A549 (cell line): ENCODE data around the gene ZBTB42. TPM values are rescaled to one million over a fixed set of nuclear protein-coding genes. Genes with fewer than 3 reads are reported as not detected.

ENCODE experiments used
- ATAC-seq, 2 experiments: fragments of 200-7000 bp in 1 of 2; fragments of >200 bp in 1 of 2; cut with Nextera tagmentation in 1 of 2; cut with Tn5 transposase in 1 of 2; 3 replicates each; pipeline versions ENCODE4 v1.8.0 to v1.9.1; 2018 to 2020; ENCODE audit warnings: mild to moderate bottlenecking in 1 of 2, moderate library complexity in 1 of 2
- CTCF ChIA-PET: fragments of 300-600 bp; sonication (Branson Sonifier 250); formaldehyde crosslinking; extraction: SDS; loops from one replicate; lab custom pipeline; 2021; ENCODE audit warnings: antibody characterized with exemption, inconsistent platforms; lab: Yijun Ruan, JAX
- POLR2A ChIA-PET: fragments of 350-600 bp; formaldehyde crosslinking; extraction: SDS; loops from one replicate; lab custom pipeline; 2021; ENCODE audit warnings: antibody characterized with exemption, inconsistent platforms; lab: Yijun Ruan, JAX
- DNase-seq, 2 experiments: peaks; one replicate each; pipeline versions ENCODE4 v3.0.0 to v3.0.0-alpha.2; 2011 to 2016; ENCODE audit warnings: low read depth in 1 of 2, low spot score in 1 of 2
- FAIRE-seq: peaks from 2 replicates; lab custom pipeline; 2011; peaks lifted over from hg19 to GRCh38; lab: Jason Lieb, UNC
- H3K27ac ChIP-seq, 2 experiments: fragments of >200 bp; sonication (Bioruptor Twin); formaldehyde crosslinking; 3 replicates each; pipeline ENCODE4 v1.5.1; 2016 to 2017
- H3K4me1 ChIP-seq: fragments of >200 bp; sonication (Bioruptor Twin); formaldehyde crosslinking; 3 replicates; pipeline ENCODE4 v1.6.1; 2016
- H3K4me2 ChIP-seq: fragments of >200 bp; sonication (Bioruptor Twin); formaldehyde crosslinking; 3 replicates; pipeline ENCODE4 v1.6.1; 2016
- H3K4me3 ChIP-seq: fragments of >200 bp; sonication (Bioruptor Twin); formaldehyde crosslinking; 3 replicates; pipeline ENCODE4 v1.5.1; 2016
- H3K9me3 ChIP-seq: fragments of >200 bp; sonication (Bioruptor Twin); formaldehyde crosslinking; 3 replicates; pipeline ENCODE4 v1.6.1; 2016
- BCL3 ChIP-seq: fragments of >200 bp; sonication (Bioruptor Twin); formaldehyde crosslinking; IDR thresholded peaks from 3 replicates; pipeline ENCODE4 v1.6.1; 2016
- CBX2 ChIP-seq: fragments of 200-600 bp; sonication (generic); IDR thresholded peaks from 2 replicates; pipeline ENCODE4 v1.6.1; 2016; ENCODE audit warnings: low read depth, mild to moderate bottlenecking, borderline replicate concordance
- CBX8 ChIP-seq: fragments of 200-600 bp; sonication (generic); IDR thresholded peaks from 2 replicates; pipeline ENCODE4 v1.6.1; 2016
- CHD2 ChIP-seq: fragments of 150-350 bp; IDR thresholded peaks from 2 replicates; pipeline ENCODE4 v1.6.1; 2014; ENCODE audit warnings: low read length; ENCODE audit not compliant: partially characterized antibody
- EP300 ChIP-seq, 2 experiments: fragments of >200 bp; sonication (Bioruptor Twin); formaldehyde crosslinking; IDR thresholded peaks; 2 replicates in 1 of 2; 3 replicates in 1 of 2; pipeline ENCODE4 v1.6.1; 2016 to 2017
- FOSL2 ChIP-seq, 2 experiments: fragments of 450-650 bp in 1 of 2; fragments of >200 bp in 1 of 2; sonication (Bioruptor Twin) in 1 of 2; formaldehyde crosslinking; IDR thresholded peaks; 2 replicates each; pipeline versions ENCODE4 v1.5.0 to v1.6.1; 2016 to 2020; ENCODE audit warnings: mild to moderate bottlenecking in 1 of 2, moderate library complexity in 1 of 2
- HES2 ChIP-seq: fragments of >200 bp; sonication (Bioruptor Twin); formaldehyde crosslinking; IDR thresholded peaks from 2 replicates; pipeline ENCODE4 v1.6.1; 2016
- HMGXB4 ChIP-seq: fragments of 250-450 bp; sonication (Bioruptor Pico); IDR thresholded peaks from 2 replicates; pipeline ENCODE4 v1.5.0; 2021; ENCODE audit warnings: mild to moderate bottlenecking, moderate library complexity, borderline replicate concordance
- HOXB13 ChIP-seq: fragments of 250-450 bp; sonication (Bioruptor Pico); IDR thresholded peaks from 2 replicates; pipeline ENCODE4 v1.5.0; 2020; ENCODE audit warnings: low read depth, mild to moderate bottlenecking, moderate library complexity
- HOXB5 ChIP-seq: fragments of 250-450 bp; sonication (Bioruptor Pico); IDR thresholded peaks from 2 replicates; pipeline ENCODE4 v1.5.0; 2020; ENCODE audit warnings: mild to moderate bottlenecking, moderate library complexity
- JUN ChIP-seq, 2 experiments: fragments of >200 bp; sonication (Bioruptor Twin); formaldehyde crosslinking; IDR thresholded peaks; 2 replicates in 1 of 2; 3 replicates in 1 of 2; pipeline ENCODE4 v1.6.1; 2016 to 2017
- JUNB ChIP-seq: fragments of >200 bp; sonication (Bioruptor Twin); formaldehyde crosslinking; IDR thresholded peaks from 2 replicates; pipeline ENCODE4 v1.6.1; 2016
- KDM1A ChIP-seq: fragments of 200-600 bp; sonication (generic); IDR thresholded peaks from 2 replicates; pipeline ENCODE4 v1.6.1; 2016; ENCODE audit warnings: low read depth, mild to moderate bottlenecking
- KDM5A ChIP-seq: fragments of 200-600 bp; sonication (generic); IDR thresholded peaks from 2 replicates; pipeline ENCODE4 v1.6.1; 2016; ENCODE audit warnings: antibody characterized with exemption, mild to moderate bottlenecking
- MAZ ChIP-seq: fragments of 150-350 bp; IDR thresholded peaks from 2 replicates; pipeline ENCODE4 v1.6.1; 2014; ENCODE audit warnings: antibody characterized with exemption, low read depth, low read length, borderline replicate concordance
- MYC ChIP-seq: IDR thresholded peaks from 2 replicates; pipeline ENCODE4 v1.6.1; 2012; ENCODE audit warnings: mild to moderate bottlenecking, inconsistent platforms, low read length, improper control_type of control experiment, borderline replicate concordance
- NR3C1 ChIP-seq: fragments of >200 bp; sonication (Bioruptor Twin); formaldehyde crosslinking; IDR thresholded peaks from 3 replicates; pipeline ENCODE4 v1.6.1; 2017
- PHF8 ChIP-seq: fragments of 200-600 bp; sonication (generic); IDR thresholded peaks from 2 replicates; pipeline ENCODE4 v1.6.1; 2016; ENCODE audit warnings: low read depth, mild to moderate bottlenecking, antibody characterized with exemption, moderate library complexity, borderline replicate concordance
- POLR2A ChIP-seq: IDR thresholded peaks from 2 replicates; pipeline ENCODE4 v1.6.1; 2012; ENCODE audit warnings: mild to moderate bottlenecking, low read length
- RARB ChIP-seq: fragments of 250-450 bp; sonication (Bioruptor Pico); IDR thresholded peaks from 2 replicates; pipeline ENCODE4 v1.8.0; 2021; ENCODE audit warnings: mild to moderate bottlenecking, moderate library complexity
- RFX5 ChIP-seq: fragments of 450-650 bp; IDR thresholded peaks from 2 replicates; pipeline ENCODE4 v1.7.1; 2014; ENCODE audit warnings: antibody characterized with exemption, mild to moderate bottlenecking, moderate library complexity
- RNF2 ChIP-seq: fragments of 200-600 bp; sonication (generic); IDR thresholded peaks from 2 replicates; pipeline ENCODE4 v1.6.1; 2016; ENCODE audit warnings: low read depth, mild to moderate bottlenecking, antibody characterized with exemption, moderate library complexity, borderline replicate concordance
- SMC3 ChIP-seq: fragments of >200 bp; sonication (Bioruptor Twin); formaldehyde crosslinking; IDR thresholded peaks from 3 replicates; pipeline ENCODE4 v1.6.1; 2018; ENCODE audit warnings: inconsistent platforms
- TFCP2L1 ChIP-seq: fragments of 250-450 bp; sonication (Bioruptor Pico); IDR thresholded peaks from 2 replicates; pipeline ENCODE4 v1.5.0; 2021; ENCODE audit warnings: mild to moderate bottlenecking
- ZFP36 ChIP-seq: fragments of 450-650 bp; IDR thresholded peaks from 2 replicates; pipeline ENCODE4 v1.6.1; 2014; ENCODE audit warnings: borderline replicate concordance; ENCODE audit not compliant: partially characterized antibody
- ZNF302 ChIP-seq: fragments of 250-450 bp; sonication (Bioruptor Pico); IDR thresholded peaks from 2 replicates; pipeline ENCODE4 v1.9.0; 2021; ENCODE audit warnings: inconsistent platforms, mild to moderate bottlenecking, moderate library complexity
- WGBS: methylation state at CpG from one replicate; pipeline ENCODE4 v1.1.6; 2017; ENCODE audit errors: missing lambda C conversion rate; 5-methylcytosine and 5-hydroxymethylcytosine counted together
- polyA plus RNA-seq, 4 experiments: library from polyadenylated mRNA; depleted of rRNA in 3 of 4; stranded (reverse); fragments of >200 nt; fragmentation: RNase III in 1 of 4; extraction: RNeasy Plus Mini Kit Qiagen cat#74134 plus additional on column Dnase treatment in 1 of 4; gene quantifications; 2 replicates in 3 of 4; 3 replicates in 1 of 4; pipeline ENCODE4 v1.2.3, GENCODE V29; 2011 to 2017
- TF ChIP-seq, protein P1 (sequence below): IDR thresholded peaks from 2 replicates; pipeline ENCODE4 v1.6.1; 2012
- TF ChIP-seq, protein P2 (sequence below): fragments of 150-350 bp; IDR thresholded peaks from 2 replicates; pipeline ENCODE4 v1.6.1; 2014; ENCODE audit warnings: low read depth, mild to moderate bottlenecking, low read length
- TF ChIP-seq, protein P3 (sequence below): IDR thresholded peaks from 2 replicates; pipeline ENCODE4 v1.6.1; 2012; ENCODE audit warnings: low read depth, borderline replicate concordance
- TF ChIP-seq, protein P4 (sequence below): IDR thresholded peaks from 2 replicates; pipeline ENCODE4 v1.6.1; 2012

The ZBTB42 gene
- polyA plus RNA-seq, 2 of the 4 experiments (the other 2 are of a cell fraction): 1.6 to 2.6 TPM

GRCh38 chr14:104752735-104753527 lies 48.0 kb upstream of the ZBTB42 start, which contains the start of gene SIVA1:
SIVA1 (plus strand) TSS chr14:104753147; CDS start chr14:104753202, 55 bp downstream.
- no peak for TF ChIP-seq ZFP36
- TF ChIP-seq JUN (IDR thresholded peaks at IDR 0.05): peak in 1 of 2 experiments; percentile 68; a peak in 3 of 5 replicates
- no peak for TF ChIP-seq KDM1A
- no peak for TF ChIP-seq FOSL2 (IDR thresholded peaks at IDR 0.05)
- TF ChIP-seq FOSL2 (CRISPR knock-in tag; IDR thresholded peaks at IDR 0.05): 0 out of 2 replicates have a peak, but pooled peaks have one; percentile 11
- no peak; the same call in 1 of the 2 replicates for TF ChIP-seq MAZ
- TF ChIP-seq SMC3: no peak
- peak; percentile 4; the same call in 1 of the 2 replicates for TF ChIP-seq MYC
- no peak for TF ChIP-seq HMGXB4 (CRISPR knock-in tag)
- peak; percentile 86 for TF ChIP-seq POLR2A
- no peak for TF ChIP-seq CHD2
- TF ChIP-seq HES2: no peak
- TF ChIP-seq TFCP2L1 (CRISPR knock-in tag): peak; percentile 51; the same call in 1 of the 2 replicates
- TF ChIP-seq, protein P1, sequence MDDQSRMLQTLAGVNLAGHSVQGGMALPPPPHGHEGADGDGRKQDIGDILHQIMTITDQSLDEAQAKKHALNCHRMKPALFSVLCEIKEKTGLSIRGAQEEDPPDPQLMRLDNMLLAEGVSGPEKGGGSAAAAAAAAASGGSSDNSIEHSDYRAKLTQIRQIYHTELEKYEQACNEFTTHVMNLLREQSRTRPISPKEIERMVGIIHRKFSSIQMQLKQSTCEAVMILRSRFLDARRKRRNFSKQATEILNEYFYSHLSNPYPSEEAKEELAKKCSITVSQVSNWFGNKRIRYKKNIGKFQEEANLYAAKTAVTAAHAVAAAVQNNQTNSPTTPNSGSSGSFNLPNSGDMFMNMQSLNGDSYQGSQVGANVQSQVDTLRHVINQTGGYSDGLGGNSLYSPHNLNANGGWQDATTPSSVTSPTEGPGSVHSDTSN: 0 out of 2 replicates have a peak, but pooled peaks have one; percentile 16
- no peak for TF ChIP-seq NR3C1
- TF ChIP-seq RARB (CRISPR knock-in tag): no peak
- TF ChIP-seq BCL3: peak; percentile 68; the same call in 1 of the 3 replicates
- TF ChIP-seq, protein P2, sequence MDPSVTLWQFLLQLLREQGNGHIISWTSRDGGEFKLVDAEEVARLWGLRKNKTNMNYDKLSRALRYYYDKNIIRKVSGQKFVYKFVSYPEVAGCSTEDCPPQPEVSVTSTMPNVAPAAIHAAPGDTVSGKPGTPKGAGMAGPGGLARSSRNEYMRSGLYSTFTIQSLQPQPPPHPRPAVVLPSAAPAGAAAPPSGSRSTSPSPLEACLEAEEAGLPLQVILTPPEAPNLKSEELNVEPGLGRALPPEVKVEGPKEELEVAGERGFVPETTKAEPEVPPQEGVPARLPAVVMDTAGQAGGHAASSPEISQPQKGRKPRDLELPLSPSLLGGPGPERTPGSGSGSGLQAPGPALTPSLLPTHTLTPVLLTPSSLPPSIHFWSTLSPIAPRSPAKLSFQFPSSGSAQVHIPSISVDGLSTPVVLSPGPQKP: no peak
- TF ChIP-seq KDM5A: peak; percentile 72
- peak; percentile 94 for TF ChIP-seq PHF8
- no peak for TF ChIP-seq RNF2
- TF ChIP-seq CBX2: no peak
- TF ChIP-seq ZNF302: no peak
- TF ChIP-seq CBX8: no peak
- TF ChIP-seq, protein P3, sequence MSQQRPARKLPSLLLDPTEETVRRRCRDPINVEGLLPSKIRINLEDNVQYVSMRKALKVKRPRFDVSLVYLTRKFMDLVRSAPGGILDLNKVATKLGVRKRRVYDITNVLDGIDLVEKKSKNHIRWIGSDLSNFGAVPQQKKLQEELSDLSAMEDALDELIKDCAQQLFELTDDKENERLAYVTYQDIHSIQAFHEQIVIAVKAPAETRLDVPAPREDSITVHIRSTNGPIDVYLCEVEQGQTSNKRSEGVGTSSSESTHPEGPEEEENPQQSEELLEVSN: peak; percentile 91
- no peak for TF ChIP-seq EP300 (IDR thresholded peaks at IDR 0.05)
- no peak for TF ChIP-seq JUNB
- peak; percentile 78; the same call in 1 of the 2 replicates for TF ChIP-seq RFX5
- TF ChIP-seq, protein P4, sequence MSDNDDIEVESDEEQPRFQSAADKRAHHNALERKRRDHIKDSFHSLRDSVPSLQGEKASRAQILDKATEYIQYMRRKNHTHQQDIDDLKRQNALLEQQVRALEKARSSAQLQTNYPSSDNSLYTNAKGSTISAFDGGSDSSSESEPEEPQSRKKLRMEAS: peak; percentile 80
- TF ChIP-seq HOXB13: no peak
- TF ChIP-seq HOXB5: no peak
- H3K4me1 ChIP-seq: peaks cover 28% of the 10 kb centered on the region
- FAIRE-seq: no peak
- ChIA-PET CTCF (interaction anchor here (0.6 to 5.1 kb wide), 12 partner anchors 10 to 87 kb away, joined by 3 to 41 read pairs (median 4); no protein-coding TSS in a partner anchor), POLR2A (interaction anchor here (0.6 to 1.4 kb wide), 8 partner anchors 18 to 268 kb away, joined by 3 to 7 read pairs (median 4); partner anchors contain the start of gene CDCA4)
- H3K9me3 ChIP-seq: no peaks in the 10 kb centered on the region; the same call in 2 of the 3 replicates
- H3K4me3 ChIP-seq: peak within 1 kb of the TSS; percentile 100
- H3K27ac ChIP-seq: peak within 1 kb of the TSS; percentile 93 to 96
- H3K4me2 ChIP-seq: peak within 1 kb of the TSS; percentile 95
- peak; percentile 92 to 95 for ATAC-seq
- WGBS: 0% methylated on average over 13 of the region's 95 CpGs
- peak; percentile 98 to 100 for DNase-seq
